Spleen (tissue), 11 donors: ENCODE data around the gene DUOXA1. TPM values are rescaled to one million over a fixed set of nuclear protein-coding genes. Genes with fewer than 3 reads are reported as not detected.

Source experiments
- DNase-seq: peaks from one replicate; pipeline ENCODE4 v3.0.0-alpha.2; 2020
- H3K27ac ChIP-seq, 8 donors: fragments of 200-600 bp; sonication (generic) in 7 of 8; 1 replicate in 4 of 8; 2 replicates in 4 of 8; pipeline versions ENCODE4 v1.5.0 to v1.8.0; 2016 to 2021; ENCODE audit warnings: inconsistent platforms in 4 of 8, mild to moderate bottlenecking in 4 of 8, moderate library complexity in 1 of 8
- H3K27me3 ChIP-seq, 7 donors: fragments of 200-600 bp; sonication (generic) in 6 of 7; replicated peaks in 1 of 7; 1 replicate in 4 of 7; 2 replicates in 3 of 7; pipeline versions ENCODE4 v1.5.0 to v1.8.0; 2016 to 2021; ENCODE audit warnings: inconsistent platforms in 3 of 7, mild to moderate bottlenecking in 1 of 7
- H3K36me3 ChIP-seq, 6 donors: fragments of 200-600 bp; sonication (generic) in 5 of 6; 1 replicate in 4 of 6; 2 replicates in 2 of 6; pipeline versions ENCODE4 v1.5.0 to v1.8.0; 2016 to 2021; ENCODE audit warnings: inconsistent platforms in 2 of 6
- H3K4me1 ChIP-seq, 6 donors: fragments of 200-600 bp; sonication (generic) in 5 of 6; 1 replicate in 3 of 6; 2 replicates in 3 of 6; pipeline versions ENCODE4 v1.5.0 to v1.8.0; 2016 to 2021; ENCODE audit warnings: inconsistent platforms in 3 of 6
- H3K4me3 ChIP-seq, 8 donors: fragments of 200-600 bp; sonication (generic) in 7 of 8; 1 replicate in 4 of 8; 2 replicates in 4 of 8; pipeline versions ENCODE4 v1.5.0 to v1.8.0; 2016 to 2021; ENCODE audit warnings: inconsistent platforms in 4 of 8, mild to moderate bottlenecking in 4 of 8, moderate library complexity in 2 of 8
- H3K9me3 ChIP-seq, 8 donors: fragments of 200-600 bp; sonication (generic) in 7 of 8; 1 replicate in 4 of 8; 2 replicates in 4 of 8; pipeline versions ENCODE4 v1.5.0 to v1.8.0; 2016 to 2021; ENCODE audit warnings: inconsistent platforms in 4 of 8
- POLR2A ChIP-seq, 3 donors: fragments of 450-650 bp; IDR thresholded peaks; one replicate each; pipeline ENCODE4 v1.5.1; 2017; ENCODE audit warnings: antibody characterized with exemption in 3 of 3, mild to moderate bottlenecking in 1 of 3
- POLR2AphosphoS5 ChIP-seq, 3 donors: sonication (generic); formaldehyde crosslinking; IDR thresholded peaks; one replicate each; pipeline ENCODE4 v1.5.1; 2017; ENCODE audit warnings: antibody characterized with exemption in 3 of 3
- WGBS, 5 donors: extraction: QIAGEN DNeasy Blood & Tissue Kit in 3 of 5; methylation state at CpG; one replicate each; pipeline versions ENCODE4 v1.1.5 to v1.1.7; 2013 to 2018; 5-methylcytosine and 5-hydroxymethylcytosine counted together
- intact Hi-C: fragments of 100-400 bp; cut with DNase I; formaldehyde crosslinking; loops from one replicate; pipeline ENCODE4 v1.15.0; 2023; ENCODE audit warnings: low total_unique reads
- polyA plus RNA-seq, 3 donors: library from polyadenylated mRNA; stranded (reverse); fragments of 200-250 nt; gene quantifications; one replicate each; pipeline ENCODE4 v1.2.1, GENCODE V29; 2013
- total RNA-seq, 7 donors: library from RNA; depleted of rRNA in 3 of 7; stranded (reverse); fragments of >200 nt in 3 of 7; fragmentation: NEBNext Ultra II Directional in 4 of 7; extraction: Animal tissue kit (Norgen Biotek cat#: 25700) in 4 of 7; gene quantifications; one replicate each; pipeline versions ENCODE4 v1.1.0 to v1.2.1, GENCODE V29; 2016 to 2021
- TF ChIP-seq, protein P1 (sequence below), 11 experiments: fragments of 200-600 bp in 7 of 11; fragments of 450-650 bp in 4 of 11; sonication (generic) in 4 of 11; IDR thresholded peaks in 8 of 11; conservative IDR thresholded peaks in 3 of 11; 1 replicate in 7 of 11; 2 replicates in 4 of 11; pipeline versions ENCODE4 v1.4.0 to v1.8.0; 2016 to 2021; ENCODE audit warnings: antibody characterized with exemption in 11 of 11, inconsistent platforms in 4 of 11, mild to moderate bottlenecking in 1 of 11
- donor health status: healthy with polysubstance abuse.
- donor health status: DM: no; HTN: no; CAD: no; lungs with moderate emphysema.
- donor health status: DM: no; HTN: no; CAD: no.
- donor health status: Bipolar disorder and iron deficiency.
- donor health status: healthy.
- donor health status: DM: no; HTN: no; CAD: no.
- donor health status: DM: yes; HTN: yes; CAD: no.

The DUOXA1 gene
- total and polyA plus RNA-seq, 10 donors, result 0.03 to 0.38 (median 0.10) TPM; not detected in 5

DNA sequence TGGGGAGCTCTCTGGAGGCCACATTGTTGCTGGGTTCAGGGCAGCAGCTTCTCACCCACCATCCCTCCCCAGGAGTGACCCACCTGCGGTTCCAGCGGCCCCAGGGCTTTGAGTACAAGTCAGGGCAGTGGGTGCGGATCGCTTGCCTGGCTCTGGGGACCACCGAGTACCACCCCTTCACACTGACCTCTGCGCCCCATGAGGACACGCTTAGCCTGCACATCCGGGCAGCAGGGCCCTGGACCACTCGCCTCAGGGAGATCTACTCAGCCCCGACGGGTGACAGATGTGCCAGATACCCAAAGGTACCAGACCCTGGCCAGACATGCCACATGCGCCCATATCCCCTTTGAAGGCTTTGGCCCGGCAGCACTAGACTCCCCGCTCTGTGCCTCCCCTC, 32.0 kb upstream of the DUOXA1 start:
- WGBS, 5 donors, result 94 to 97% (median 95%) methylated on average over 6 to 14 of the region's 14 CpGs
- no peak for TF ChIP-seq POLR2A (IDR thresholded peaks at IDR 0.05)
- TF ChIP-seq, protein P1, sequence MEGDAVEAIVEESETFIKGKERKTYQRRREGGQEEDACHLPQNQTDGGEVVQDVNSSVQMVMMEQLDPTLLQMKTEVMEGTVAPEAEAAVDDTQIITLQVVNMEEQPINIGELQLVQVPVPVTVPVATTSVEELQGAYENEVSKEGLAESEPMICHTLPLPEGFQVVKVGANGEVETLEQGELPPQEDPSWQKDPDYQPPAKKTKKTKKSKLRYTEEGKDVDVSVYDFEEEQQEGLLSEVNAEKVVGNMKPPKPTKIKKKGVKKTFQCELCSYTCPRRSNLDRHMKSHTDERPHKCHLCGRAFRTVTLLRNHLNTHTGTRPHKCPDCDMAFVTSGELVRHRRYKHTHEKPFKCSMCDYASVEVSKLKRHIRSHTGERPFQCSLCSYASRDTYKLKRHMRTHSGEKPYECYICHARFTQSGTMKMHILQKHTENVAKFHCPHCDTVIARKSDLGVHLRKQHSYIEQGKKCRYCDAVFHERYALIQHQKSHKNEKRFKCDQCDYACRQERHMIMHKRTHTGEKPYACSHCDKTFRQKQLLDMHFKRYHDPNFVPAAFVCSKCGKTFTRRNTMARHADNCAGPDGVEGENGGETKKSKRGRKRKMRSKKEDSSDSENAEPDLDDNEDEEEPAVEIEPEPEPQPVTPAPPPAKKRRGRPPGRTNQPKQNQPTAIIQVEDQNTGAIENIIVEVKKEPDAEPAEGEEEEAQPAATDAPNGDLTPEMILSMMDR (IDR thresholded peaks at IDR 0.05 in 8 of 11, conservative IDR thresholded peaks at IDR 0.05 in 3 of 11), result no peak
- TF ChIP-seq POLR2AphosphoS5 (IDR thresholded peaks at IDR 0.05), result no peak
- H3K36me3 ChIP-seq, result no peaks in the 10 kb centered on the region
- H3K27me3 ChIP-seq, result no peaks in the 10 kb centered on the region
- DNase-seq, result no peak
- intact Hi-C loops, result loop anchor here (10.0 kb wide), 1 partner anchor 233 kb away; no protein-coding TSS in a partner anchor
- H3K4me1 ChIP-seq, result peaks cover 0 to 36% (median 15%) of the 10 kb centered on the region in 6 donors
- H3K4me3 ChIP-seq, result no peak overlapping the region
- H3K27ac ChIP-seq, result no peak overlapping the region
- H3K9me3 ChIP-seq, result no peaks in the 10 kb centered on the region

DNA sequence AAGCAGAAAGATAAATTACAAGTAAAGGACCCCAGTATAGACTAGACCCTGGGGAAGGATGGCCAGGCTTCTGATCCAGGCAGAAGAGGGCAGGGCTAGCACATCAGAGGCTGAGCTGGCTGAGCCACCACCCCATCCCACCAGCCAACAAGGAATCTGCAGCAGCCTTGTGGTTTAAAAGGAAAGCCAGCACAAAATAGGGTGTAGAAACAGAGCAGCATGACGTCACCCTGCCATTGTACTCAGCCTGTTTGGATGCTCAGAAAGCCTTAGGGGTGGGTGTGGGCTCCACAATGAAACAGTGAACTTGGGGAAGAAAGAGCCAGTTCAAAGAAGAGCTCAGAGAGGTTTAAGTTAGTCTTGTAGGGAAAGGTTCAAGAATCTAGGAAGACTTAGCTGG, 28.3 kb upstream of the DUOXA1 start:
- no peak overlapping the region for H3K4me3 ChIP-seq
- intact Hi-C loops, result no loop called here
- no peaks in the 10 kb centered on the region for H3K27me3 ChIP-seq
- WGBS, 5 donors, result 50 to 84% (median 59%) methylated on average over 1 of the region's 1 CpG
- H3K4me1 ChIP-seq, result peaks cover 0 to 8% (median 3%) of the 10 kb centered on the region in 6 donors
- no peak overlapping the region for H3K27ac ChIP-seq
- no peaks in the 10 kb centered on the region for H3K36me3 ChIP-seq
- no peaks in the 10 kb centered on the region for H3K9me3 ChIP-seq
- DNase-seq, result no peak
- TF ChIP-seq POLR2A (IDR thresholded peaks at IDR 0.05), result no peak
- TF ChIP-seq POLR2AphosphoS5 (IDR thresholded peaks at IDR 0.05), result no peak
- TF ChIP-seq, protein P1 (IDR thresholded peaks at IDR 0.05 in 8 of 11, conservative IDR thresholded peaks at IDR 0.05 in 3 of 11), result no peak

DNA sequence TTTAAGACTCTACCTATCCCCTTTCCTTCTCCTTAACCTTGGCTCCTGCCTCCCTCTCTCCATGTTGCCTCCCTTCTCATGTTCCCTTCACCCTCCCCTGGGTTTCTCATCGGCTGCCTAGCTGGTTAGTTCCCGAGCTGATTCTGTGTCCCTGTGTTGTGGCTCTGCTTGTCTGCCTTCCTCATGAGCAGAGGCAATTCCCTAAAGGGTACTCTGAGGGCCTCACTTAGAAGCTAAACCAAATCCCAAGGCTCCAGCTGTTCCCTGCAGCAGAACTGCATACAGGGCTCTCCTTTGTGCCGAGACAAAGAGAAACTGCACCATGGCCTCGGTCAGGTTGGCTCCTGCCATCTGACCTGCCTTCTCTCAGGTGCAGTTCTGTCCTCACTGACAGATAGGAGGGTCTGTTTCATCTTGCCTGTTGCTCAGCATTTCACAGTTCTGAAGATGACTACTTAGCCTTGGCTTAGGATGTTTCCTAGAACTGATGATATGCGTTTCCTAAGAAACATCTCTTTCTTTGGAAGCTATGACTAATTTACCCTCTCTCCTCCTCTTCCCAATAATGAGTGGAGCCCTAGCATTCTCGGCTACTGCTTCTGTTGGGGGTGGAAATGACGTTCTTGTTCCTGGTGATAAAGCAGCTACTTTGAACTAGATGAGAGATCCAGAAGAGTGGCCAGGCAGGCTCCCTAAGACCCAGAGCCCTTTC, 27.2 kb upstream of the DUOXA1 start:
- no peak overlapping the region for H3K27ac ChIP-seq
- H3K4me1 ChIP-seq, result no peaks in the 10 kb centered on the region
- 90 to 96% (median 90%) methylated on average over 7 of the region's 7 CpGs for WGBS, 5 donors
- H3K27me3 ChIP-seq, result no peaks in the 10 kb centered on the region
- no peaks in the 10 kb centered on the region for H3K9me3 ChIP-seq
- TF ChIP-seq, protein P1 (IDR thresholded peaks at IDR 0.05 in 8 of 11, conservative IDR thresholded peaks at IDR 0.05 in 3 of 11), result no peak
- TF ChIP-seq POLR2AphosphoS5 (IDR thresholded peaks at IDR 0.05) (no peak), POLR2A (IDR thresholded peaks at IDR 0.05) (no peak)
- intact Hi-C loops, result no loop called here
- peaks cover 0 to 9% (median 3%) of the 10 kb centered on the region in 6 donors for H3K36me3 ChIP-seq
- DNase-seq, result no peak
- H3K4me3 ChIP-seq, result no peak overlapping the region

DNA sequence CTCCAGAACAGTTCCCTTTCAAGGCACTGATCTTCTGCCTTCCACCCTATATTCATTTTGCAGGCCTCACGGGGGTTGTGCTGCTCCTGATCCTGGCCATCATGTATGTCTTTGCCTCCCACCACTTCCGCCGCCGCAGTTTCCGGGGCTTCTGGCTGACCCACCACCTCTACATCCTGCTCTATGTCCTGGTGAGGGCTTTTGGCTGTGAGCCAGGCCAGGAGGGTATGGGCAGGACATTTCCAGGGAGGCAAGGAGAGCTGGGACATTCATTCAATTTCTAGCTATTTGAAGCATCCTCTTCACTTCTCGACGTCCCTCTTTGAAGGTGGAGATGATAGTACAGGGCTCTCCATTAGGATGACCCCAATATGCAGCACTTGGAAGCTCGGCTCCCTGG, 26.1 kb upstream of the DUOXA1 start:
- H3K36me3 ChIP-seq, result peaks cover 0 to 21% (median 4%) of the 10 kb centered on the region in 6 donors
- no peak for DNase-seq
- no peaks in the 10 kb centered on the region for H3K27me3 ChIP-seq
- TF ChIP-seq POLR2A (IDR thresholded peaks at IDR 0.05), result no peak
- no peak for TF ChIP-seq POLR2AphosphoS5 (IDR thresholded peaks at IDR 0.05)
- TF ChIP-seq, protein P1 (IDR thresholded peaks at IDR 0.05 in 8 of 11, conservative IDR thresholded peaks at IDR 0.05 in 3 of 11), result no peak
- no peaks in the 10 kb centered on the region for H3K9me3 ChIP-seq
- no peak overlapping the region for H3K4me3 ChIP-seq
- WGBS, 5 donors, result 70 to 89% (median 76%) methylated on average over 8 of the region's 8 CpGs
- no peak overlapping the region for H3K27ac ChIP-seq
- intact Hi-C loops, result no loop called here
- H3K4me1 ChIP-seq, result no peaks in the 10 kb centered on the region
